Ectodermal cell (in vitro differentiated cells): ENCODE measurements around the gene GAS6.

Experiments
- H3K27ac ChIP-seq: 2 replicates; pipeline ENCODE4 v1.7.0; 2013; ENCODE audit warnings: mild to moderate bottlenecking, low read depth, low read length; ENCODE audit not compliant: insufficient read depth, poor library complexity, severe bottlenecking
- H3K27me3 ChIP-seq: 2 replicates; pipeline ENCODE4 v1.7.0; 2013; ENCODE audit warnings: mild to moderate bottlenecking, low read length; ENCODE audit not compliant: insufficient read depth, control insufficient read depth, poor library complexity, severe bottlenecking
- H3K36me3 ChIP-seq: one replicate; pipeline ENCODE4 v1.7.0; 2013; ENCODE audit warnings: low read length; ENCODE audit not compliant: control insufficient read depth, insufficient read depth
- H3K4me1 ChIP-seq: one replicate; pipeline ENCODE4 v1.7.0; 2013; ENCODE audit warnings: low read length; ENCODE audit not compliant: control insufficient read depth, insufficient read depth
- H3K4me3 ChIP-seq: 2 replicates; pipeline ENCODE4 v1.7.0; 2013; ENCODE audit warnings: low read depth, low read length, control low read depth; ENCODE audit not compliant: insufficient read depth
- H3K9me3 ChIP-seq: 2 replicates; pipeline ENCODE4 v1.7.0; 2013; ENCODE audit warnings: mild to moderate bottlenecking, low read length, moderate library complexity; ENCODE audit not compliant: control insufficient read depth
- WGBS, 2 experiments: methylation state at CpG; one replicate each; pipeline ENCODE4 v1.1.7; 2013; ENCODE audit warnings: missing lambda C conversion rate in 2 of 2; 5-methylcytosine and 5-hydroxymethylcytosine counted together

The GAS6 gene

DNA sequence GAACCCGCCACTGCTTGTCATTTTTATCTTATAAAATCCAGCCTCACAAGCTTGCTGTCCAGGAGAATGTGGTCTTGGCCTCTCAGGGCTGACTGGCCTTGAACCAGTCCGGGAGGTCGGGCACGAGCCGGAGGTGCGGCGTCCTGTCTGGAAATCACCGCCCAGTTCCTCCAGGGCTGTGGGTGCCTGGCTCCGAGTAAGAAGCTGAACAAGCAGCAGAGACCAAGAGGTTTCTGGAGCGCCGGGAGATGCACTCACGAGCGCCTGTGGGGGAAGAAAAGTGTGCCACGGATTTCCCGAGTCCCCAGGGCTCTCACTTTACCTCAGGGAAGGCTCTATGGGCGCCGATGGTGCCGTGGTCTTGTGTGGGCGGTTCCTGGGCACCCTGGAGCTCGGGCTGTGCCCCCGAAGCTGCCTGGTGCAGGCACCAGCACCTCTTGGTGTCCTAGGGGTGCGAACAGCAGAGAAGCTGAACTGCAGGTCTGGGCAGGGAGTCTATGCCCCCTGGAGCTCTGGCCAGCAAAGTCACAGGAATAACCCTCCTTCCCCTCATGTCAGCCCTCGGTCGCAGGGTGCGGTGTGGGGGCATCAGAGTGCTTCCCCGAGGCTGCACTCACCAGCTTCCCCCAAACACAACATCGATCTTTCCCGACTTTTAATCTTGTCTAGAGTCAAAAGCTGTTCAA lies 50.0 kb downstream of the GAS6 start:
- H3K4me1 ChIP-seq = no peaks in the 10 kb centered on the region
- H3K4me3 ChIP-seq = no peak overlapping the region
- H3K27ac ChIP-seq = no peak overlapping the region
- 91% methylated on average over 28 of the region's 28 CpGs for WGBS, 2 experiments
- H3K9me3 ChIP-seq = no peaks in the 10 kb centered on the region
- H3K36me3 ChIP-seq = no peaks in the 10 kb centered on the region
- H3K27me3 ChIP-seq = no peaks in the 10 kb centered on the region

DNA sequence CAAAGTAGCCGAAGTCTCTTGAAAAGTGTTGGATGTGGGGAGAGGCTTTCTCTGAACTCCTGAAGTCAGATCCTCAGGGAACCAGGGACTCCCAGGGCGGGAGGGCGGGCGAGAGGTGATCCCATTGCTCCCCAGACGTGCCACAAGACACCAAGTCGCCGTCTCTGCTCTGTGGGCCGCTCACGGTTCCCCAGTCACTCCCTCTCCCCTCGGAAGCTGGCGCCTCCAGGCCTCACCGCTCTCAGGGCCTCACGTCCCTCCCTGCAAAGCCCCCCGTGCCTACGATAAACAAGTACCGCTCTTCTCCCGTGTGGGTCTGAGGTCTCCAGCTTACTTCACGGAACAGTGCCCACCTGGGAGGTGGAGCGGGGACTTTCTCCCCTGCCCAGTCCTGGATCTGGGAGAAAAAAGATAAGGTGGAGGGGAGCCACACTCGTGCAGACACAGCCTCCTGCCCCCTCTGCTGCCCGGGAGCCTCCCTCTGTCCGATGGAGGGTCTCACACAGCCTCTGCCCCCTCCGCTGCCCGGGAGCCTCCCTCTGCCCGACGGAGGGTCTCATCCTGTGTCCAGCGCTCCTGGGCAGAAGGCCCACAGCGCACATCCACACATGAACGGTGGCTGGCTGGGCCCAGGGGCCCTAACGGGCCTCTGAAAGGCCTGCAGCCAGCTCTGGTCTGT lies 50.7 kb downstream of the GAS6 start:
- H3K4me1 ChIP-seq = no peaks in the 10 kb centered on the region
- WGBS, 2 experiments = 93 to 94% methylated on average over 30 of the region's 30 CpGs
- H3K9me3 ChIP-seq = no peaks in the 10 kb centered on the region
- H3K27me3 ChIP-seq = no peaks in the 10 kb centered on the region
- H3K4me3 ChIP-seq = no peak overlapping the region
- no peaks in the 10 kb centered on the region for H3K36me3 ChIP-seq
- no peak overlapping the region for H3K27ac ChIP-seq

DNA sequence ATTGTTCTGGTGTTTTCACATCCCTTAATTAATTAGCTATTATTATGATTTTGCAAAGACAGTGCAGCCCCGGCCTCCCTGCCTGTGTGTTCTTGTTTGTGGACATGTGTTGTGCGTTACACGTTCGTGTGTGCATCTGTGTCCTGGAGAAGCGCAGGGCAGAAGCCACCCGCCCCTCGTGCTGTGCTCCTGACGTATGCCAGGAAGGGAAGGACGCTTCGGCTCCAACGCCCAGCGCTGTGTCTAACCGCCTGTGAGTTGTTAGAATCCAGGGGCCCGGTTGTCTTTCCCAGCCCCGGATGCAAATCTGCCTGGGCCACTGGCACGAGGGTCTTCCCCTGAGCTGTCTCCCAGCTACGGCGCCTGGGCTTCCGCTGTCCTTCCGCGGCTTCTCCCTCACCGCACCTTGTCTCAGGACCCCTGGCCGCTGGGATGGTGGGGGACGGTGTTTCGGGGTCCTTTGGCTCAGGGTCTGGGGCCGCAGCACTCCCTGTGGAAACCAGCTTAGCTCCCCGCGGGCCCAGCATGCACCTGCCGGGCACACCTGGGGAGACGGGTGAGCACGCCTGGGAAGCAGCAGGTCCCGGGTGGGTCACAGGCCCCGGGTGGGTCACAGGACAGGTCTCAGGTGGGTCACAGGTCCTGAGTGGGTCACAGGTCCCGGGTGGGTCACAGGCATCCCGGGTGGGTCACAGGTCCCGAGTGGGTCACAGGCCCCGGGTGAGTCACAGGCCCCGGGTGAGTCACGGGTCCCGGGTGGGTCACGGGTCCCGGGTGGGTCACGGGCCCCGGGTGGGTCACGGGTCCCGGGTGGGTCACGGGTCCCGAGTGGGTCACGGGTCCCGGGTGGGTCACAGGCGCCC lies 51.5 kb downstream of the GAS6 start:
- Histone ChIP-seq H3K36me3 (no peaks in the 10 kb centered on the region), H3K27ac (no peak overlapping the region), H3K27me3 (no peaks in the 10 kb centered on the region), H3K4me3 (no peak overlapping the region), H3K4me1 (no peaks in the 10 kb centered on the region), H3K9me3 (no peaks in the 10 kb centered on the region)
- 89% methylated on average over 51 of the region's 51 CpGs for WGBS, 2 experiments

DNA sequence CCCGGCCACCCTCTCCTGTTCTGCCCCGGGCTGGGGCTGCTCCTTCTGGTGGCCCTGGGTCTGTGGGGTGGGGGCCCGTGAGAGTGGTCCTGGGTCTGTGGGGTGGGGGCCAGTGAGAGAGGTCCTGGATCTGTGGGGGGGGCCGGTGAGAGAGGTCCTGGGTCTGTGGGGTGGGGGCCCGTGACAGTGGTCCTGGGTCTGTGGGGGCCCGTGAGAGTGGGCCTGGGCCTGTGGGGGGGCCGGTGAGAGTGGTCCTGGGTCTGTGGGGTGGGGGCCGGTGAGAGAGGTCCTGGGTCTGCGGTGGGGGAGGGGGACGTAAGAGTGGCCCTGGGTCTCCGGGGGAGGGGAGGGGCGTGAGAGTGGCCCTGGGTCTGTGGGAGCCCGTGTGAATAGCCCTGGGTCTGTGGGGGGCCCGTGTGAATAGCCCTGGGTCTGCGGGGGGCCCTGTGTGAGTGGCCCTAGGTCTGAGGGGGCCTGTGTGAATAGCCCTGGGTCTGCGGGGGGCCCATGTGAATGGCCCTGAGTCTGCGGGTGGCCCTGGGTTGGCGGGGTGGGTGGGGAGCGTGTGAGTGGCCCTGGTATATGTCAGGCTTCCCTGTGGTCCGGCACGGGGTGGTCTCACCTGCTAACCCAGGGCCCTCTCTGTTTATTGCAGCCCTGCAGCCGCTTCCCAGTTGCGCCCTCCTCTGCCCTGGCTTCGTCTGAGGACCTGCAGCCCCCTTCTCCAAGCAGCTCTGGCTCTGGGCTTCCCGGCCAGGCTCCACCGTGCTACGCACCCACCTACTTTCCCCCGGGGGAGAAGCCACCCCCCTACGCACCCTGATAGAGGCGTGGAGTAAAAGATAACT lies 52.6 kb downstream of the GAS6 start:
- WGBS, 2 experiments = 86 to 87% methylated on average over 30 of the region's 30 CpGs
- no peaks in the 10 kb centered on the region for H3K36me3 ChIP-seq
- no peaks in the 10 kb centered on the region for H3K4me1 ChIP-seq
- no peaks in the 10 kb centered on the region for H3K27me3 ChIP-seq
- H3K27ac ChIP-seq = no peak overlapping the region
- H3K9me3 ChIP-seq = no peaks in the 10 kb centered on the region
- no peak overlapping the region for H3K4me3 ChIP-seq

DNA sequence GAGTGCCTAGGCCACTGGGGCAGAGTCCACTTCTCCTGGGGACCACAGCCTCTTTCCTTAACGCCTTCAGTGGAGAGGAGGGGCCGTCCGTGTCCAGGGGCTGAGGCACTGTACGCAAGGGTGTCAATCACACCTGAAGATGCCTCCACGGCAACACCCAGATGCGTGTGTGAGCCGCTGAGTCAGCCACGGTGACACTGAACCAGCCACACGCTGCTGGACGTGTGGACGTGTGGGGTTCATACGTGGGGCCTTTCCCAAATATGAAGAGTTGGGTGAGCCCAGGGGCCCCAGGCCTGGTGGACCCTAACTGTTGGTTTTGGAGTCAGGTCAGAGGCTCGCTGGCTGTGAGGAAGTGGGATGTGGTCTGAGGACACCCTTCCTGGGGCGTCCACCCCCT lies 53.2 kb downstream of the GAS6 start:
- H3K4me1 ChIP-seq = no peaks in the 10 kb centered on the region
- 93 to 94% methylated on average over 14 of the region's 14 CpGs for WGBS, 2 experiments

DNA sequence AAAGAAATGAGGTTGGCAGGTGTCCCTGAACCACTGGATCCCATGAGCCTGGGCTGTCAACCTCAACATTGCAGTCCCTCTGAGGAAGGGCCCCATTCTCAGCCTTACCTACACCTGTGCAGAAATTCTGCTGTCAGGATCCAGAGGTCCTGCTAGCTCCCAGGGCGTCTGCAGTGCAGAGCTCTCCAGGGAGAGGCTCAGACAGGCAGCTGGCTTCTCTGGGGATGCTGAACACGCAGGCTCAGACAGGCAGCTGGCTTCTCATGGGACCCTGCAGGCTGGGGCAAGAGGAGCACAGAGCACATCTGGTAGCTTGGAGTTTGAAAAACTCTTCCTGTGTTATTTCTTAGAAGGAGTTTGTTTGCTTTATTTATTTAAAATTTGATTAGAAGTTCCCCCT lies 53.9 kb downstream of the GAS6 start:
- Histone ChIP-seq H3K27me3 (no peaks in the 10 kb centered on the region), H3K27ac (no peak overlapping the region), H3K4me3 (no peak overlapping the region), H3K36me3 (no peaks in the 10 kb centered on the region), H3K4me1 (no peaks in the 10 kb centered on the region), H3K9me3 (no peaks in the 10 kb centered on the region)
- WGBS, 2 experiments = 84% methylated on average over 2 of the region's 2 CpGs

More for the DNA sequence above, 53.2 kb downstream of the GAS6 start:
- H3K27ac ChIP-seq = no peak overlapping the region
- no peaks in the 10 kb centered on the region for H3K36me3 ChIP-seq
- H3K4me3 ChIP-seq = no peak overlapping the region
- H3K9me3 ChIP-seq = no peaks in the 10 kb centered on the region
- H3K27me3 ChIP-seq = no peaks in the 10 kb centered on the region

- Histone ChIP-seq H3K4me1 (no peaks in the 10 kb centered on the region), H3K9me3 (no peaks in the 10 kb centered on the region), H3K27me3 (no peaks in the 10 kb centered on the region), H3K4me3 (no peak overlapping the region), H3K27ac (no peak overlapping the region), H3K36me3 (no peaks in the 10 kb centered on the region)
- WGBS, 2 experiments = 80 to 82% methylated on average over 12 of the region's 12 CpGs
Measured at GRCh38 chr13:113808058-113808834, 55.6 kb downstream of the GAS6 start.

GRCh38 chr13:113806526-113806925 lies 57.4 kb downstream of the GAS6 start:
- Histone ChIP-seq H3K9me3 (no peaks in the 10 kb centered on the region), H3K4me3 (no peak overlapping the region), H3K36me3 (no peaks in the 10 kb centered on the region), H3K27me3 (no peaks in the 10 kb centered on the region), H3K4me1 (no peaks in the 10 kb centered on the region), H3K27ac (no peak overlapping the region)
- WGBS, 2 experiments = 94 to 95% methylated on average over 13 of the region's 13 CpGs

- H3K36me3 ChIP-seq = no peaks in the 10 kb centered on the region
- no peaks in the 10 kb centered on the region for H3K27me3 ChIP-seq
- no peak overlapping the region for H3K27ac ChIP-seq
- no peaks in the 10 kb centered on the region for H3K9me3 ChIP-seq
- no peaks in the 10 kb centered on the region for H3K4me1 ChIP-seq
- WGBS, 2 experiments = 95 to 96% methylated on average over 11 of the region's 11 CpGs
- H3K4me3 ChIP-seq = no peak overlapping the region
Measured at GRCh38 chr13:113806104-113806471, 57.8 kb downstream of the GAS6 start.
